SH-SY5Y (cell line): ENCODE results near the gene EML3.

Experiments
- GATA2 ChIP-seq: IDR thresholded peaks from 2 replicates; pipeline ENCODE4 v1.6.1; 2011; ENCODE audit warnings: mild to moderate bottlenecking, low read depth, low read length
- GATA3 ChIP-seq: IDR thresholded peaks from 2 replicates; pipeline ENCODE4 v1.6.1; 2011; ENCODE audit warnings: low read depth, mild to moderate bottlenecking, low read length, moderate library complexity

GRCh38 chr11:62593434-62594044, 19.0 kb downstream of the EML3 start:
- TF ChIP-seq GATA2 (no peak), GATA3 (no peak)
